ENCODE data around the gene SYCE1L.

DNA sequence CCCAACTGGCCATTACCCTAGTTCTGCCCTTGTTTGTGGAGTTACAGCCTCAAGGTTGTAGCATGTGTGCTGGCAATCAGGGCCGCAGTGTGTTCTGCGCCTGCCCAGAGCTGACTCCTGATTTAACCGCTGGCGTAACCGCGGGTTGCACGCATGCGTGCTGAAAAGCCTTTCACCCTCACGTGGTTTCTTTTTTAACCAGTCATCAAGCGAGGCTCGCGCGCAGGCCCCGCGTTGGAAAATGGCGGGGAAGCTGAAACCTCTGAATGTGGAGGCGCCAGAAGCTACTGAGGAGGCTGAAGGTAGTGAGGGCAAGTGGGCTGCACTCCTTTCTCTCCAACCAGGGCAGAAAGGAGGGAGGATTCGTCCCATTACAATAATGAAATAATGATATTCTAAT, at the start of gene SYCE1L:
- TF ChIP-seq, protein P1, sequence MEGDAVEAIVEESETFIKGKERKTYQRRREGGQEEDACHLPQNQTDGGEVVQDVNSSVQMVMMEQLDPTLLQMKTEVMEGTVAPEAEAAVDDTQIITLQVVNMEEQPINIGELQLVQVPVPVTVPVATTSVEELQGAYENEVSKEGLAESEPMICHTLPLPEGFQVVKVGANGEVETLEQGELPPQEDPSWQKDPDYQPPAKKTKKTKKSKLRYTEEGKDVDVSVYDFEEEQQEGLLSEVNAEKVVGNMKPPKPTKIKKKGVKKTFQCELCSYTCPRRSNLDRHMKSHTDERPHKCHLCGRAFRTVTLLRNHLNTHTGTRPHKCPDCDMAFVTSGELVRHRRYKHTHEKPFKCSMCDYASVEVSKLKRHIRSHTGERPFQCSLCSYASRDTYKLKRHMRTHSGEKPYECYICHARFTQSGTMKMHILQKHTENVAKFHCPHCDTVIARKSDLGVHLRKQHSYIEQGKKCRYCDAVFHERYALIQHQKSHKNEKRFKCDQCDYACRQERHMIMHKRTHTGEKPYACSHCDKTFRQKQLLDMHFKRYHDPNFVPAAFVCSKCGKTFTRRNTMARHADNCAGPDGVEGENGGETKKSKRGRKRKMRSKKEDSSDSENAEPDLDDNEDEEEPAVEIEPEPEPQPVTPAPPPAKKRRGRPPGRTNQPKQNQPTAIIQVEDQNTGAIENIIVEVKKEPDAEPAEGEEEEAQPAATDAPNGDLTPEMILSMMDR (conservative IDR thresholded peaks at IDR 0.05): no peak
- no peak for TF ChIP-seq ZFX (IDR thresholded peaks at IDR 0.05)

Data from C4-2B (cell line).